ENCODE results near the gene CA4. TPM values are rescaled to one million over a fixed set of nuclear protein-coding genes. Genes with fewer than 3 reads are reported as not detected.

CA4 gene
- total RNA-seq, 1 donor from 2014 or later = 0.26 TPM

- Mint-ChIP-seq H3K27me3 (ENCODE audit: low read depth) (peaks cover 1% of the 10 kb centered on the region), H3K4me3 (no peak overlapping the region), H3K9me3 (no peaks in the 10 kb centered on the region), H3K36me3 (ENCODE audit: low read depth) (no peaks in the 10 kb centered on the region), H3K27ac (ENCODE audit: unreplicated experiment) (no peak overlapping the region), H3K4me1 (peaks cover 10% of the 10 kb centered on the region)
- no peak for TF ChIP-seq CTCF (conservative IDR thresholded peaks at IDR 0.05)
- no peak for DNase-seq (ENCODE audit: low read depth, low spot score)
Measured at GRCh38 chr17:60168654-60169053, 18.9 kb downstream of the CA4 start.

GRCh38 chr17:60169921-60170817 is 20.4 kb downstream of the CA4 start:
- Mint-ChIP-seq H3K4me3 (no peak overlapping the region), H3K4me1 (peaks cover 19% of the 10 kb centered on the region), H3K27me3 (ENCODE audit: low read depth) (no peaks in the 10 kb centered on the region), H3K9me3 (no peaks in the 10 kb centered on the region), H3K36me3 (ENCODE audit: low read depth) (no peaks in the 10 kb centered on the region), H3K27ac (ENCODE audit: unreplicated experiment) (peak overlapping the region; percentile 19)
- DNase-seq (ENCODE audit: low read depth, low spot score) = no peak
- TF ChIP-seq CTCF (conservative IDR thresholded peaks at IDR 0.05) = no peak

GRCh38 chr17:60170835-60171752 is 21.3 kb downstream of the CA4 start:
- Mint-ChIP-seq H3K4me1 (peaks cover 19% of the 10 kb centered on the region), H3K9me3 (no peaks in the 10 kb centered on the region), H3K4me3 (no peak overlapping the region), H3K36me3 (ENCODE audit: low read depth) (no peaks in the 10 kb centered on the region), H3K27ac (ENCODE audit: unreplicated experiment) (no peak overlapping the region), H3K27me3 (ENCODE audit: low read depth) (no peaks in the 10 kb centered on the region)
- TF ChIP-seq CTCF (conservative IDR thresholded peaks at IDR 0.05) = no peak
- no peak for DNase-seq (ENCODE audit: low read depth, low spot score)

DNA sequence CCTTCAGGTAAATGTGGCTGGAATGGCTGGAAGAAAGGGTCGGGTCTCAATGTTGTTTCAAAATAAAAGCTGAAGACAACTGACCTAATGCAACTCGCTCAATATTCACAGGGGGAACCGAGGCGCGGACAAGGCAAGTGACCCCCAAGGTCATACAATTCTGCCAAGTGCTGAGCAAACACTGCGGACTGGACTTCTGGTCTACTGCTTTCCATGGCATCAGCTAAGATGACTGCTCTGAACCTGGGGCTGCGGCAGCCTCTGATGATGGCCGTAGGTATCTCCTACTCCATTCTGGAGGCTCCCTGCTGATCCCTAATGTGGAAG is 21.9 kb downstream of the CA4 start:
- TF ChIP-seq CTCF (conservative IDR thresholded peaks at IDR 0.05) = no peak
- no peak overlapping the region for H3K4me3 Mint-ChIP-seq
- peaks cover 19% of the 10 kb centered on the region for H3K4me1 Mint-ChIP-seq
- H3K27me3 Mint-ChIP-seq (ENCODE audit: low read depth) = no peaks in the 10 kb centered on the region
- no peaks in the 10 kb centered on the region for H3K36me3 Mint-ChIP-seq (ENCODE audit: low read depth)
- no peak overlapping the region for H3K27ac Mint-ChIP-seq (ENCODE audit: unreplicated experiment)
- H3K9me3 Mint-ChIP-seq = no peaks in the 10 kb centered on the region
- no peak for DNase-seq (ENCODE audit: low read depth, low spot score)

GRCh38 chr17:60173304-60173819 is 23.6 kb downstream of the CA4 start:
- no peaks in the 10 kb centered on the region for H3K27me3 Mint-ChIP-seq (ENCODE audit: low read depth)
- peaks cover 19% of the 10 kb centered on the region for H3K4me1 Mint-ChIP-seq
- no peak for TF ChIP-seq CTCF (conservative IDR thresholded peaks at IDR 0.05)
- H3K4me3 Mint-ChIP-seq = no peak overlapping the region
- H3K9me3 Mint-ChIP-seq = no peaks in the 10 kb centered on the region
- no peak for DNase-seq (ENCODE audit: low read depth, low spot score)
- H3K36me3 Mint-ChIP-seq (ENCODE audit: low read depth) = no peaks in the 10 kb centered on the region
- H3K27ac Mint-ChIP-seq (ENCODE audit: unreplicated experiment) = peak overlapping the region; percentile 65
